Neural cell (in vitro differentiated cells): ENCODE results near the gene HOXA4. TPM values are rescaled to one million over a fixed set of nuclear protein-coding genes. Genes with fewer than 3 reads are reported as not detected.

Experiments used
- H2AFZ ChIP-seq: fragments of 200-600, 300-800 bp; sonication (generic), shearing (Covaris generic); 2 replicates; pipeline ENCODE4 v1.6.0; 2014; ENCODE audit warnings: low read depth, mild to moderate bottlenecking, antibody characterized with exemption, low read length, moderate library complexity
- H3F3A ChIP-seq: fragments of 200-600 bp; shearing (Covaris generic); 2 replicates; pipeline ENCODE4 v1.6.1; 2016; ENCODE audit warnings: mild to moderate bottlenecking, moderate library complexity, mixed read lengths, antibody characterized with exemption, low read length; ENCODE audit not compliant: insufficient read depth, poor library complexity, severe bottlenecking
- H3K27ac ChIP-seq: fragments of 200-600, 300-800 bp; sonication (generic), shearing (Covaris generic); 2 replicates; pipeline ENCODE4 v1.5.1; 2014; ENCODE audit warnings: mild to moderate bottlenecking, low read length, moderate library complexity
- H3K27me3 ChIP-seq: fragments of 300-800, 200-600 bp; sonication (generic), shearing (Covaris generic); 2 replicates; pipeline ENCODE4 v1.6.0; 2014; ENCODE audit warnings: mild to moderate bottlenecking, low read depth, low read length, moderate library complexity; ENCODE audit not compliant: insufficient read depth
- H3K36me3 ChIP-seq: fragments of 300-800, 200-600 bp; sonication (generic), shearing (Covaris generic); 2 replicates; pipeline ENCODE4 v1.5.1; 2014; ENCODE audit warnings: mild to moderate bottlenecking, antibody characterized with exemption, low read length, moderate library complexity; ENCODE audit not compliant: insufficient read depth
- H3K4me2 ChIP-seq: fragments of 300-800, 200-600 bp; sonication (generic), shearing (Covaris generic); 2 replicates; pipeline ENCODE4 v1.6.0; 2014; ENCODE audit warnings: mild to moderate bottlenecking, low read length
- H3K4me3 ChIP-seq: fragments of 300-800, 200-600 bp; sonication (generic), shearing (Covaris generic); 2 replicates; pipeline ENCODE4 v1.5.1; 2014; ENCODE audit warnings: mild to moderate bottlenecking, low read length, moderate library complexity
- H3K79me2 ChIP-seq: fragments of 200-600 bp; shearing (Covaris generic); replicated peaks from 2 replicates; pipeline ENCODE4 v1.6.0; 2014; ENCODE audit warnings: mild to moderate bottlenecking, low read length, moderate library complexity; ENCODE audit not compliant: insufficient read depth
- H3K9ac ChIP-seq: fragments of 300-800, 200-600 bp; sonication (generic), shearing (Covaris generic); 2 replicates; pipeline ENCODE4 v1.6.1; 2016; ENCODE audit warnings: mild to moderate bottlenecking, low read length, mixed read lengths
- H3K9me2 ChIP-seq: fragments of 200-600 bp; shearing (Covaris generic); 2 replicates; pipeline ENCODE4 v1.6.1; 2016; ENCODE audit warnings: mild to moderate bottlenecking, low read length, mixed read lengths; ENCODE audit not compliant: insufficient read depth
- H3K9me3 ChIP-seq: fragments of 200-600, 300-800 bp; sonication (generic), shearing (Covaris generic); 2 replicates; pipeline ENCODE4 v1.6.1; 2016; ENCODE audit warnings: mild to moderate bottlenecking, mixed run types, low read length, moderate library complexity, mixed read lengths
- H4K20me1 ChIP-seq: fragments of 200-600 bp; shearing (Covaris generic); 2 replicates; pipeline ENCODE4 v1.6.1; 2016; ENCODE audit warnings: mild to moderate bottlenecking, mixed run types; ENCODE audit not compliant: insufficient read depth
- CTCF ChIP-seq: fragments of 450-650 bp; IDR thresholded peaks from 2 replicates; pipeline ENCODE4 v1.5.1; 2014; ENCODE audit warnings: antibody characterized with exemption, mild to moderate bottlenecking, moderate library complexity; ENCODE audit not compliant: poor library complexity, severe bottlenecking
- EP300 ChIP-seq: fragments of 450-650 bp; conservative IDR thresholded peaks from 2 replicates; pipeline ENCODE4 v1.6.1; 2014; ENCODE audit warnings: antibody characterized with exemption, mild to moderate bottlenecking, moderate library complexity; ENCODE audit not compliant: poor library complexity, severe bottlenecking
- EZH2 ChIP-seq: fragments of 200-600, 300-800 bp; shearing (Covaris generic), sonication (generic); IDR thresholded peaks from 2 replicates; pipeline ENCODE4 v1.6.1; 2014; ENCODE audit warnings: antibody characterized with exemption, low read length, borderline replicate concordance, mild to moderate bottlenecking; ENCODE audit not compliant: insufficient read depth, poor library complexity, severe bottlenecking
- MXI1 ChIP-seq: fragments of 450-650 bp; conservative IDR thresholded peaks from 2 replicates; pipeline ENCODE4 v1.6.1; 2014; ENCODE audit warnings: antibody characterized with exemption, mild to moderate bottlenecking; ENCODE audit not compliant: poor library complexity, severe bottlenecking
- POLR2AphosphoS5 ChIP-seq: IDR thresholded peaks from 2 replicates; pipeline ENCODE4 v1.6.1; 2012
- RAD21 ChIP-seq: fragments of 450-650 bp; conservative IDR thresholded peaks from 2 replicates; pipeline ENCODE4 v1.6.1; 2014; ENCODE audit warnings: antibody characterized with exemption, mild to moderate bottlenecking, moderate library complexity
- REST ChIP-seq: IDR thresholded peaks from 2 replicates; pipeline ENCODE4 v1.6.1; 2012; ENCODE audit warnings: borderline replicate concordance
- SMC3 ChIP-seq: fragments of 450-650 bp; conservative IDR thresholded peaks from 2 replicates; pipeline ENCODE4 v1.6.1; 2014; ENCODE audit warnings: antibody characterized with exemption, mild to moderate bottlenecking, moderate library complexity; ENCODE audit not compliant: poor library complexity
- TAF1 ChIP-seq: IDR thresholded peaks from 2 replicates; pipeline ENCODE4 v1.6.1; 2012; ENCODE audit warnings: low read depth
- polyA plus RNA-seq: library from polyadenylated mRNA; depleted of rRNA; stranded (reverse); fragments of >200 nt; gene quantifications from 2 replicates; pipeline ENCODE4 v1.2.3, GENCODE V29; 2014

Gene HOXA4
- polyA plus RNA-seq, 1 donor from 2014 or later, result not detected

GRCh38 chr7:27177795-27178320 lies 47.3 kb upstream of the HOXA4 start:
- TF ChIP-seq TAF1 (no peak), CTCF (no peak), RAD21 (no peak), POLR2AphosphoS5 (no peak), SMC3 (no peak), REST (no peak), MXI1 (no peak), EP300 (no peak), EZH2 (no peak)
- H3K36me3 ChIP-seq, result no peaks in the 10 kb centered on the region
- no peak overlapping the region for H3K4me3 ChIP-seq
- no peak overlapping the region for H2AFZ ChIP-seq
- H3K9me3 ChIP-seq, result peaks cover 8% of the 10 kb centered on the region
- no peaks in the 10 kb centered on the region for H3F3A ChIP-seq
- H3K27me3 ChIP-seq, result peaks cover 100% of the 10 kb centered on the region
- H3K4me2 ChIP-seq, result no peak overlapping the region
- H4K20me1 ChIP-seq, result no peaks in the 10 kb centered on the region
- H3K9ac ChIP-seq, result no peak overlapping the region
- H3K9me2 ChIP-seq, result no peaks in the 10 kb centered on the region
- H3K27ac ChIP-seq, result no peak overlapping the region
- H3K79me2 ChIP-seq, result no peaks in the 10 kb centered on the region

- Histone ChIP-seq H3K9me3 (peaks cover 11% of the 10 kb centered on the region), H2AFZ (no peak overlapping the region), H3F3A (no peaks in the 10 kb centered on the region), H3K27ac (no peak overlapping the region), H3K9me2 (no peaks in the 10 kb centered on the region), H3K79me2 (no peaks in the 10 kb centered on the region), H3K4me2 (no peak overlapping the region), H4K20me1 (no peaks in the 10 kb centered on the region), H3K36me3 (no peaks in the 10 kb centered on the region), H3K9ac (no peak overlapping the region), H3K4me3 (no peak overlapping the region), H3K27me3 (peaks cover 100% of the 10 kb centered on the region)
- TF ChIP-seq MXI1 (no peak), POLR2AphosphoS5 (no peak), SMC3 (no peak), TAF1 (no peak), CTCF (no peak), EZH2 (no peak), RAD21 (no peak)
These were observed 46.6 kb upstream of the HOXA4 start for GRCh38 chr7:27176962-27177794.
